Measurements from ENCODE around the gene SMIM35. TPM values are rescaled to one million over a fixed set of nuclear protein-coding genes. Genes with fewer than 3 reads are reported as not detected.

The SMIM35 gene
- total RNA-seq, 4 donors from 2014 or later, result not detected

GRCh38 chr11:117960406-117960805 lies 126.4 kb downstream of the SMIM35 start:
- no peaks in the 10 kb centered on the region for H3K36me3 ChIP-seq
- H3K9me3 ChIP-seq, result no peaks in the 10 kb centered on the region
- DNase-seq, result no peak
- no peak for TF ChIP-seq EP300 (IDR thresholded peaks at IDR 0.05; ENCODE audit: low read depth)
- no peak for TF ChIP-seq POLR2A (IDR thresholded peaks at IDR 0.05)
- TF ChIP-seq CTCF (IDR thresholded peaks at IDR 0.05), result no peak
- no peak for TF ChIP-seq POLR2AphosphoS5 (IDR thresholded peaks at IDR 0.05)
- no peaks in the 10 kb centered on the region for H3K4me1 ChIP-seq
- in situ Hi-C loops (cut with MboI; ENCODE audit: low pct_ligation_motif_present in 1 of 4, low pct_unique_long_range_greater_than_20kb in 1 of 4, low sequenced_read_pairs in 3 of 4) (no loop called here), intact Hi-C loops (cut with DNase I; ENCODE audit: low total_unique reads) (no loop called here)
- peak overlapping the region in 2 of 4 donors; percentile 6 to 24 for H3K27ac ChIP-seq
- 51 to 89% methylated on average over 1 of the region's 1 CpG for whole genome bisulfite sequencing, 2 donors (ENCODE audit: low coverage in 1 of 2)
- H3K27me3 ChIP-seq, result no peaks in the 10 kb centered on the region
- H3K4me3 ChIP-seq, result no peak overlapping the region

GRCh38 chr11:117959438-117960149 lies 127.2 kb downstream of the SMIM35 start:
- no peak for DNase-seq
- H3K27ac ChIP-seq, result peak overlapping the region in 2 of 4 donors; percentile 6 to 24
- in situ Hi-C loops (cut with MboI; ENCODE audit: low pct_ligation_motif_present in 1 of 4, low pct_unique_long_range_greater_than_20kb in 1 of 4, low sequenced_read_pairs in 3 of 4), result loop anchor here in 1 of 4 donors (10.0 kb wide), 1 partner anchor 95 kb away; no protein-coding TSS in a partner anchor

GRCh38 chr11:117958949-117959348 lies 127.8 kb downstream of the SMIM35 start:
- H3K4me1 ChIP-seq, result no peaks in the 10 kb centered on the region
- no peaks in the 10 kb centered on the region for H3K9me3 ChIP-seq
- in situ Hi-C loops (cut with MboI; ENCODE audit: low pct_ligation_motif_present in 1 of 4, low pct_unique_long_range_greater_than_20kb in 1 of 4, low sequenced_read_pairs in 3 of 4) (loop anchor here in 1 of 4 donors (10.0 kb wide), 1 partner anchor 96 kb away; no protein-coding TSS in a partner anchor), intact Hi-C loops (cut with DNase I; ENCODE audit: low total_unique reads) (no loop called here)
- H3K36me3 ChIP-seq, result no peaks in the 10 kb centered on the region
- H3K4me3 ChIP-seq, result no peak overlapping the region
- no peak overlapping the region for H3K27ac ChIP-seq
- DNase-seq, result no peak
- WGBS, 2 donors (ENCODE audit: low coverage in 1 of 2), result 95 to 100% methylated on average over 1 of the region's 1 CpG
- H3K27me3 ChIP-seq, result no peaks in the 10 kb centered on the region
- no peak for TF ChIP-seq POLR2A (IDR thresholded peaks at IDR 0.05)
- no peak for TF ChIP-seq CTCF (IDR thresholded peaks at IDR 0.05)
- TF ChIP-seq POLR2AphosphoS5 (IDR thresholded peaks at IDR 0.05), result no peak
- TF ChIP-seq EP300 (IDR thresholded peaks at IDR 0.05; ENCODE audit: low read depth), result no peak

More at GRCh38 chr11:117959438-117960149, 127.2 kb downstream of the SMIM35 start:
- no peaks in the 10 kb centered on the region for H3K9me3 ChIP-seq
- H3K36me3 ChIP-seq, result no peaks in the 10 kb centered on the region
- TF ChIP-seq CTCF (IDR thresholded peaks at IDR 0.05) (no peak), EP300 (IDR thresholded peaks at IDR 0.05; ENCODE audit: low read depth) (no peak), POLR2AphosphoS5 (IDR thresholded peaks at IDR 0.05) (no peak), POLR2A (IDR thresholded peaks at IDR 0.05) (no peak)
- intact Hi-C loops (cut with DNase I; ENCODE audit: low total_unique reads), result no loop called here
- H3K27me3 ChIP-seq, result no peaks in the 10 kb centered on the region
- no peak overlapping the region for H3K4me3 ChIP-seq
- no peaks in the 10 kb centered on the region for H3K4me1 ChIP-seq
- 74% methylated on average over 1 of the region's 1 CpG; no CpG with 5 or more reads in 1 of the 2 donors for WGBS, 2 donors (ENCODE audit: low coverage in 1 of 2)

Other genes starting within 250 kb of the SMIM35 start
- 10 to 100 TPM; 29.2 to 62.5 (median 46.0) TPM for gene FXYD6, start 210.3 kb downstream of the SMIM35 start, total RNA-seq
- under 1 TPM in 2 of 4 donors, not detected in 2; 0.27 to 0.79 TPM for gene TMPRSS13, start 157.6 kb downstream of the SMIM35 start, total RNA-seq
- 10 to 100 TPM in 3 of 4 donors, 1 to 10 TPM in 1; 2.8 to 25.4 (median 18.4) TPM for gene IL10RA, start 100.6 kb downstream of the SMIM35 start, total RNA-seq
- 100 to 1,000 TPM; 224 to 423 (median 248) TPM for gene TMPRSS4, start 9.9 kb downstream of the SMIM35 start, total RNA-seq
- 1 to 10 TPM in 1 of 4 donors, under 1 TPM in 2, not detected in 1; 0.41 to 1.1 (median 0.75) TPM for gene SCN4B, start 65.9 kb upstream of the SMIM35 start, total RNA-seq
- under 1 TPM in 2 of 4 donors, not detected in 2; 0.14 to 0.37 TPM for gene SCN2B, start 89.7 kb upstream of the SMIM35 start, total RNA-seq
- 10 to 100 TPM in 2 of 4 donors, 1 to 10 TPM in 2; 3.2 to 15.1 (median 8.0) TPM for gene JAML, start 138.0 kb upstream of the SMIM35 start, total RNA-seq
- 10 to 100 TPM in 2 of 4 donors, 1 to 10 TPM in 2; 2.4 to 15.2 (median 8.2) TPM for gene MPZL3, start 165.4 kb upstream of the SMIM35 start, total RNA-seq
- gene MPZL2, start 177.3 kb upstream of the SMIM35 start, total RNA-seq, result 10 to 100 TPM; 59.5 to 86.5 (median 75.0) TPM
- 1 to 10 TPM in 3 of 4 donors, under 1 TPM in 1; 0.80 to 7.1 (median 5.3) TPM for gene CD3E, start 217.8 kb upstream of the SMIM35 start, total RNA-seq

Data from transverse colon (tissue), 4 donors.